ENCODE measurements around the gene POLR3A. TPM values are rescaled to one million over a fixed set of nuclear protein-coding genes. Genes with fewer than 3 reads are reported as not detected.
"Not testable (repeated sequence)": the region's sequence is repeated elsewhere in the genome, so short reads cannot be mapped to it uniquely, and the experiment has no call there.

The POLR3A gene
- total RNA-seq, result 10 to 100 TPM; 18.1 to 18.8 TPM

DNA sequence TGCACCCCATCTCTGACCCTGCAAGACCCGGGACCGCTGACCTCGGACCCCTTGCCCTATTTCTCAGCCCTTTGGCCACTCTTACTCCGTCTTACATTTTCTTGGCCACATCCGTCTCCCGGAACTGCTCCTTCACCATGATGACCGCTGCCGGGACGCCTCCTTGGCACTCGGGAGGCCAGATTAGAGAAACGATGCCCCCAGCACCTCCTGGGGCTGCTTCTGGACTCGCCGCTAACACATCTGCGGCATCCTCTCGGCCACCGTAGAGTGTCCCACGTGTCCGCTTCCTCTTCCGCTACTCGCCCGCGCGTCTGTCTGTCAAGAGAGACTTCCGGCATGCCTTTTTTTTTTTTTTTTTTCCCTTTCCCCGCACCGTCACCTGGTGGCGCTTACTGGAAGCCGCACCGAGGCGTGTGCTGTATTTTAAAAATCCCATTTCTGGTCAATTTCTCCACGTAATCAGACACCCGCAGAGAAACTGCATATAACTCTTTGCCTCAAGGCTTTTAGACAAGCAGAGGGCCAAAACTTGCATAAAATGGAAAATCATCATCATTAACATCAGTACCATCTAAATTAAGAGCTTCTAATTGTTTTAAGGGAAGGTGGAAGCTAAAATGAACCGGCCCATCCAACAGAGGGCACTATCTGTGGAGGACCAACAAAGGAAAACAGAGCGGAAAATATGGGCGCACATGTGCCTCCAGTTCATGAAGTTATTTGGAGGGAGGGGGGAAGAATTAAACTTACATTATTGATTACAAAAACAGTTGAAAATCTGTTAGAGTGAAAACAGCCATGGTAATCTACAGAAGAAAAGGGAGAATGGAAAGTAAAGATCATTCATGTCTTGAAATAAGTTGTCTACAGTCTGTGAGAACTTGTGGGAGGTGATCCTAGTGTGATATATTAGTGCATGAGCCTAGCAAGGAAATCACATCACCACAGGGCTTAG is at the start of gene POLR3A:
Gene POLR3A, minus strand, starts transcription at position 247 of the 958 bp plus-strand sequence. Its CDS starts 108 bp downstream, at position 139.
- ChIA-PET POLR2A (interaction anchor here (0.8 kb wide), 1 partner anchor 13 kb away, joined by 3 read pairs; no protein-coding TSS in a partner anchor), CTCF (interaction anchor here (0.6 to 1.0 kb wide), 5 partner anchors 17 to 1036 kb away, joined by 3 to 4 read pairs (median 4); no protein-coding TSS in a partner anchor)
- Mint-ChIP-seq H3K9me3 (no peaks in the 10 kb centered on the region), H3K36me3 (ENCODE audit: low read depth) (peaks cover 23% of the 10 kb centered on the region), H3K27ac (peak within 1 kb of the TSS; percentile 96), H3K4me3 (peak within 1 kb of the TSS; percentile 98), H3K4me1 (peaks cover 37% of the 10 kb centered on the region), H3K27me3 (no peaks in the 10 kb centered on the region)
- DNase-seq, result peak; percentile 93

- CTCF ChIA-PET, result no interaction called here
- Mint-ChIP-seq H3K4me1 (no peaks in the 10 kb centered on the region), H3K27ac (no peak overlapping the region), H3K27me3 (no peaks in the 10 kb centered on the region), H3K36me3 (ENCODE audit: low read depth) (no peaks in the 10 kb centered on the region), H3K9me3 (peaks cover 7% of the 10 kb centered on the region), H3K4me3 (no peak overlapping the region)
- DNase-seq, result no peak
- POLR2A ChIA-PET, result no interaction called here
These were observed 49.4 kb upstream of the POLR3A start for GRCh38 chr10:78078539-78079330.

GRCh38 chr10:78075806-78076205 is 46.5 kb upstream of the POLR3A start:
- H3K27me3 Mint-ChIP-seq; POLR2A ChIA-PET; H3K36me3 Mint-ChIP-seq (ENCODE audit: low read depth); H3K4me1 Mint-ChIP-seq; DNase-seq; H3K27ac Mint-ChIP-seq; H3K4me3 Mint-ChIP-seq; CTCF ChIA-PET; H3K9me3 Mint-ChIP-seq: not testable (repeated sequence)

- H3K9me3 Mint-ChIP-seq, result peaks cover 7% of the 10 kb centered on the region
- POLR2A ChIA-PET, result no interaction called here
- CTCF ChIA-PET, result no interaction called here
These were observed 43.2 kb upstream of the POLR3A start for GRCh38 chr10:78072504-78072903.

DNA sequence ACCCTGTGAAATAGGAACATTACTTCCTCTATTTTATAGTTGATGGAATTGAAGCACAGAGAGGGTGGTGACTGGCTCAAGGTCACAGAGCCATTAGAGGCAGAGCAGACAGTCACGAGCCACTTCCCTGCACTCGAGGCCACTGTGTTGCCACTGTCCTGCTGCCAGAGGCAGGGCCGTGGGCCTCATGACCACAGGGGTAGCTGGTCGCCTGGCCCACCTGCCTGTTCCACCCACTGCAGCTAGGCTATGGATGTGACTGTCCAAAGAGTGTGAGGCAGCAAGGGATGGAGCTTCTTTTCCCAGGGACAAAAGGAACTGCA is 42.5 kb upstream of the POLR3A start:
- DNase-seq, result no peak
- no peak overlapping the region for H3K4me3 Mint-ChIP-seq
- H3K9me3 Mint-ChIP-seq, result peaks cover 7% of the 10 kb centered on the region
- CTCF ChIA-PET, result interaction anchor here (0.9 kb wide), 1 partner anchor 23 kb away, joined by 3 read pairs; no protein-coding TSS in a partner anchor
- POLR2A ChIA-PET, result no interaction called here
- H3K36me3 Mint-ChIP-seq (ENCODE audit: low read depth), result no peaks in the 10 kb centered on the region
- H3K4me1 Mint-ChIP-seq, result no peaks in the 10 kb centered on the region
- H3K27ac Mint-ChIP-seq, result no peak overlapping the region
- no peaks in the 10 kb centered on the region for H3K27me3 Mint-ChIP-seq

More at GRCh38 chr10:78072504-78072903, 43.2 kb upstream of the POLR3A start:
- Mint-ChIP-seq H3K36me3 (ENCODE audit: low read depth) (no peaks in the 10 kb centered on the region), H3K27me3 (no peaks in the 10 kb centered on the region), H3K27ac (no peak overlapping the region), H3K4me3 (no peak overlapping the region), H3K4me1 (no peaks in the 10 kb centered on the region)
- no peak for DNase-seq

GRCh38 chr10:78071140-78071856 is 42.0 kb upstream of the POLR3A start:
- no peaks in the 10 kb centered on the region for H3K27me3 Mint-ChIP-seq
- no peaks in the 10 kb centered on the region for H3K4me1 Mint-ChIP-seq
- H3K9me3 Mint-ChIP-seq, result peaks cover 7% of the 10 kb centered on the region
- POLR2A ChIA-PET, result no interaction called here
- H3K4me3 Mint-ChIP-seq, result no peak overlapping the region
- CTCF ChIA-PET, result interaction anchor here (0.9 kb wide), 1 partner anchor 22 kb away, joined by 3 read pairs; no protein-coding TSS in a partner anchor
- no peak overlapping the region for H3K27ac Mint-ChIP-seq
- DNase-seq, result no peak
- no peaks in the 10 kb centered on the region for H3K36me3 Mint-ChIP-seq (ENCODE audit: low read depth)

DNA sequence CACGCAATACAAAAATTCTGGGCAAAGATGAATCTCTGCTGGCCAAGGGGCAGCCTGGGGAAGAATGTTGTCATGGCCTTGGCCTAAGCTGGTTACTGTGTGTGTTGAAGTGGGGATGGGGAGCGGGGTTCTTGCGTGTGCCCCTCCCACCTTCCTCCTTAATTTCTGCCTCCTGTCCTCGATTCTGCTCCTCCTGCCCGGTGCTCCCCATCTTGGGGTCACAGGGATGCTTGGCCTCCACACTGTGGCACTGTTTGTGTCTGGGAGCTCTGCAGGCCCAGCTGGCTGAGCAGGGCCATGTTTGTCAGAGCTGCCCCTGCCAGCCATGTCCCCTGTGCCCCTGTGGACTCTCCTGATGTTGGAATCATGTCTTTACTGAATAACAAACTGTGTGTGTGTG is 41.4 kb upstream of the POLR3A start:
- Mint-ChIP-seq H3K4me3 (no peak overlapping the region), H3K27me3 (no peaks in the 10 kb centered on the region), H3K4me1 (no peaks in the 10 kb centered on the region), H3K36me3 (ENCODE audit: low read depth) (no peaks in the 10 kb centered on the region), H3K27ac (no peak overlapping the region), H3K9me3 (peaks cover 7% of the 10 kb centered on the region)
- CTCF ChIA-PET, result no interaction called here
- POLR2A ChIA-PET, result no interaction called here
- DNase-seq, result no peak

- POLR2A ChIA-PET; H3K27me3 Mint-ChIP-seq; H3K4me1 Mint-ChIP-seq; H3K9me3 Mint-ChIP-seq; H3K36me3 Mint-ChIP-seq (ENCODE audit: low read depth); H3K4me3 Mint-ChIP-seq; DNase-seq; H3K27ac Mint-ChIP-seq: not testable (repeated sequence)
- CTCF ChIA-PET, result interaction anchor here (0.9 kb wide), 1 partner anchor 9 kb away, joined by 3 read pairs; no protein-coding TSS in a partner anchor
These were observed 40.7 kb upstream of the POLR3A start for GRCh38 chr10:78070064-78070463.

GRCh38 chr10:78069151-78069550 is 39.8 kb upstream of the POLR3A start:
- Mint-ChIP-seq H3K4me3 (no peak overlapping the region), H3K4me1 (no peaks in the 10 kb centered on the region), H3K9me3 (peaks cover 3% of the 10 kb centered on the region), H3K27me3 (no peaks in the 10 kb centered on the region), H3K36me3 (ENCODE audit: low read depth) (no peaks in the 10 kb centered on the region), H3K27ac (no peak overlapping the region)
- POLR2A ChIA-PET, result no interaction called here
- CTCF ChIA-PET, result interaction anchor here (0.6 to 0.9 kb wide), 3 partner anchors 8 to 1133 kb away, joined by 3 read pairs; no protein-coding TSS in a partner anchor
- no peak for DNase-seq

- Mint-ChIP-seq H3K4me1 (peaks cover 15% of the 10 kb centered on the region), H3K27ac (no peak overlapping the region), H3K27me3 (no peaks in the 10 kb centered on the region), H3K9me3 (no peaks in the 10 kb centered on the region), H3K36me3 (ENCODE audit: low read depth) (no peaks in the 10 kb centered on the region), H3K4me3 (no peak overlapping the region)
- DNase-seq, result no peak
- POLR2A ChIA-PET, result no interaction called here
- CTCF ChIA-PET, result no interaction called here
These were observed 37.6 kb upstream of the POLR3A start for GRCh38 chr10:78066728-78067430.

DNA sequence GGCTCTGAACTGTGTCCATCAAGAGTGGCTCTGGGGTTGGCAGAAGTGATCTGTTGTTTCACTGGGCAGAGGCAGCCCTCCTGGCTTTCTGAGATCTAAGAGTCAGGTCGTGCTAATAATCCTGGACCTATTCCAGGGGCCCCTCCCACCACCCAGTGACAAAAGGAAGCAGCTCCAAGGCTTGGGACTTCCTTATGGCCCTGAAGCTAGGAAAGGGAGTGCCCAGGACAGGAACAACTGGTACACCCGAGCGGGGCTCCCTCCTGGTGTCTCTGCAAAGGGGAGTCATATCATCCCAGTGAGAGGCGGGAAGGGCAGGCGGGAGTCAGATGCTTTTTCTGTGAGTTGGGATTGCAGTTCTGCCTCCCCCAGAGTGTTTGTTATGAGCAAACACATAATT is 36.7 kb upstream of the POLR3A start:
- Mint-ChIP-seq H3K9me3 (no peaks in the 10 kb centered on the region), H3K27me3 (no peaks in the 10 kb centered on the region), H3K36me3 (ENCODE audit: low read depth) (no peaks in the 10 kb centered on the region), H3K27ac (no peak overlapping the region), H3K4me3 (no peak overlapping the region), H3K4me1 (peaks cover 23% of the 10 kb centered on the region)
- no peak for DNase-seq
- ChIA-PET CTCF (no interaction called here), POLR2A (no interaction called here)

GRCh38 chr10:78065611-78066010 is 36.3 kb upstream of the POLR3A start:
- CTCF ChIA-PET, result no interaction called here
- Mint-ChIP-seq H3K4me1 (peaks cover 23% of the 10 kb centered on the region), H3K36me3 (ENCODE audit: low read depth) (no peaks in the 10 kb centered on the region), H3K27me3 (no peaks in the 10 kb centered on the region), H3K9me3 (no peaks in the 10 kb centered on the region), H3K4me3 (no peak overlapping the region), H3K27ac (no peak overlapping the region)
- no peak for DNase-seq
- POLR2A ChIA-PET, result no interaction called here

Measured in activated CD4-positive, alpha-beta T cell treated with anti-CD3 and anti-CD28 coated beads, Interleukin-2, amount 10 ng/mL, durations not matched to agents 7 days and 5 days (primary cell).